Suprapubic skin (tissue), 4 donors: ENCODE results near the gene TMEM213. TPM values are rescaled to one million over a fixed set of nuclear protein-coding genes. Genes with fewer than 3 reads are reported as not detected.

Experiments
- DNase-seq, 2 donors: peaks; one replicate each; pipeline ENCODE4 v3.0.0-alpha.2; 2019; ENCODE audit warnings: low spot score in 2 of 2
- H3K27ac ChIP-seq: fragments of 200-600 bp; sonication (generic); one replicate; pipeline ENCODE4 v1.5.1; 2019
- H3K27me3 ChIP-seq: fragments of 200-600 bp; sonication (generic); one replicate; pipeline ENCODE4 v1.5.1; 2019
- H3K36me3 ChIP-seq: fragments of 200-600 bp; sonication (generic); one replicate; pipeline ENCODE4 v1.5.1; 2019
- H3K4me1 ChIP-seq: fragments of 200-600 bp; sonication (generic); one replicate; pipeline ENCODE4 v1.5.1; 2019
- H3K4me3 ChIP-seq: fragments of 200-600 bp; sonication (generic); one replicate; pipeline ENCODE4 v1.5.1; 2019; ENCODE audit warnings: mild to moderate bottlenecking
- H3K9me3 ChIP-seq: fragments of 200-600 bp; sonication (generic); one replicate; pipeline ENCODE4 v1.5.1; 2019
- CTCF ChIP-seq, 2 donors: fragments of 200-600 bp in 1 of 2; fragments of 450-650 bp in 1 of 2; sonication (generic) in 1 of 2; IDR thresholded peaks; one replicate each; pipeline ENCODE4 v1.5.1; 2016 to 2019; ENCODE audit warnings: antibody characterized with exemption in 2 of 2, mild to moderate bottlenecking in 1 of 2, moderate library complexity in 1 of 2
- EP300 ChIP-seq: sonication (generic); formaldehyde crosslinking; IDR thresholded peaks from one replicate; pipeline ENCODE4 v1.6.1; 2017; ENCODE audit warnings: antibody characterized with exemption
- POLR2A ChIP-seq, 2 donors: fragments of 450-650 bp; IDR thresholded peaks; one replicate each; pipeline ENCODE4 v1.6.1; 2017; ENCODE audit warnings: antibody characterized with exemption in 2 of 2, mild to moderate bottlenecking in 2 of 2, moderate library complexity in 2 of 2
- POLR2AphosphoS5 ChIP-seq, 3 donors: sonication (generic); formaldehyde crosslinking; IDR thresholded peaks; one replicate each; pipeline ENCODE4 v1.6.1; 2017; ENCODE audit warnings: antibody characterized with exemption in 3 of 3
- WGBS: methylation state at CpG from one replicate; pipeline ENCODE4 v1.1.5; 2018; 5-methylcytosine and 5-hydroxymethylcytosine counted together
- total RNA-seq, 4 donors: library from RNA; depleted of rRNA; stranded (reverse); fragments of >200 nt; gene quantifications; one replicate each; pipeline ENCODE4 v1.1.0, GENCODE V29; 2016

Gene TMEM213
- total RNA-seq, 4 donors from 2014 or later, result 11.4 to 20.8 (median 14.8) TPM

GRCh38 chr7:138842111-138842510, 44.3 kb downstream of the TMEM213 start:
- H3K9me3 ChIP-seq, result no peaks in the 10 kb centered on the region
- no peaks in the 10 kb centered on the region for H3K4me1 ChIP-seq
- WGBS, result 70% methylated on average over 8 of the region's 12 CpGs
- DNase-seq, result no peak
- H3K4me3 ChIP-seq, result no peak overlapping the region
- no peaks in the 10 kb centered on the region for H3K36me3 ChIP-seq
- H3K27me3 ChIP-seq, result no peaks in the 10 kb centered on the region
- no peak overlapping the region for H3K27ac ChIP-seq
- TF ChIP-seq POLR2A (IDR thresholded peaks at IDR 0.05), result no peak
- TF ChIP-seq EP300, result no peak
- no peak for TF ChIP-seq POLR2AphosphoS5 (IDR thresholded peaks at IDR 0.05)
- TF ChIP-seq CTCF (IDR thresholded peaks at IDR 0.05), result no peak

GRCh38 chr7:138843632-138844580, 46.1 kb downstream of the TMEM213 start:
- Histone ChIP-seq H3K4me3 (no peak overlapping the region), H3K36me3 (no peaks in the 10 kb centered on the region), H3K27me3 (no peaks in the 10 kb centered on the region), H3K4me1 (no peaks in the 10 kb centered on the region), H3K27ac (no peak overlapping the region), H3K9me3 (no peaks in the 10 kb centered on the region)
- WGBS, result 87% methylated on average over 18 of the region's 20 CpGs
- DNase-seq, result no peak
- TF ChIP-seq POLR2A (IDR thresholded peaks at IDR 0.05), result no peak
- TF ChIP-seq CTCF (IDR thresholded peaks at IDR 0.05), result no peak
- TF ChIP-seq EP300, result no peak
- TF ChIP-seq POLR2AphosphoS5 (IDR thresholded peaks at IDR 0.05), result no peak

GRCh38 chr7:138845711-138846110, 47.9 kb downstream of the TMEM213 start:
- H3K27me3 ChIP-seq, result no peaks in the 10 kb centered on the region
- no peak for TF ChIP-seq POLR2A (IDR thresholded peaks at IDR 0.05)
- TF ChIP-seq EP300, result no peak
- no peak for TF ChIP-seq POLR2AphosphoS5 (IDR thresholded peaks at IDR 0.05)
- TF ChIP-seq CTCF (IDR thresholded peaks at IDR 0.05), result no peak
- H3K4me3 ChIP-seq, result no peak overlapping the region
- no peaks in the 10 kb centered on the region for H3K4me1 ChIP-seq
- H3K36me3 ChIP-seq, result peaks cover 6% of the 10 kb centered on the region
- no peaks in the 10 kb centered on the region for H3K9me3 ChIP-seq
- WGBS, result 38% methylated on average over 2 of the region's 2 CpGs
- no peak for DNase-seq
- H3K27ac ChIP-seq, result no peak overlapping the region

GRCh38 chr7:138848056-138848980, 50.5 kb downstream of the TMEM213 start:
- no peak overlapping the region for H3K4me3 ChIP-seq
- H3K9me3 ChIP-seq, result no peaks in the 10 kb centered on the region
- H3K36me3 ChIP-seq, result peaks cover 6% of the 10 kb centered on the region
- no peak for TF ChIP-seq POLR2AphosphoS5 (IDR thresholded peaks at IDR 0.05)
- TF ChIP-seq EP300, result no peak
- no peak for TF ChIP-seq CTCF (IDR thresholded peaks at IDR 0.05)
- TF ChIP-seq POLR2A (IDR thresholded peaks at IDR 0.05), result no peak
- H3K27me3 ChIP-seq, result no peaks in the 10 kb centered on the region
- WGBS, result 73% methylated on average over 3 of the region's 3 CpGs
- no peak overlapping the region for H3K27ac ChIP-seq
- no peak for DNase-seq
- no peaks in the 10 kb centered on the region for H3K4me1 ChIP-seq

GRCh38 chr7:138849701-138850100, 51.9 kb downstream of the TMEM213 start:
- Histone ChIP-seq H3K36me3 (peaks cover 6% of the 10 kb centered on the region), H3K9me3 (no peaks in the 10 kb centered on the region), H3K4me3 (no peak overlapping the region), H3K27me3 (no peaks in the 10 kb centered on the region), H3K4me1 (no peaks in the 10 kb centered on the region), H3K27ac (no peak overlapping the region)
- 97% methylated on average over 5 of the region's 5 CpGs for WGBS
- DNase-seq, result no peak
- TF ChIP-seq POLR2A (IDR thresholded peaks at IDR 0.05) (no peak), CTCF (IDR thresholded peaks at IDR 0.05) (no peak), EP300 (no peak), POLR2AphosphoS5 (IDR thresholded peaks at IDR 0.05) (no peak)
